Small intestine (tissue), 16 donors: Measurements from ENCODE around the gene TH. TPM values are rescaled to one million over a fixed set of nuclear protein-coding genes. Genes with fewer than 3 reads are reported as not detected.

Experiments used
- DNase-seq, 2 donors: peaks; one replicate each; pipeline versions ENCODE4 v3.0.0 to v3.0.0-alpha.2; 2013
- FAIRE-seq: peaks from 2 replicates; lab custom pipeline; 2012; peaks lifted over from hg19 to GRCh38; lab: Jason Lieb, UNC
- H3K27ac ChIP-seq, 3 donors: one replicate each; pipeline ENCODE4 v1.5.1; 2013; ENCODE audit warnings: low read length in 2 of 3, mild to moderate bottlenecking in 2 of 3, control low read depth in 1 of 3, inconsistent platforms in 1 of 3, low read depth in 1 of 3, moderate library complexity in 1 of 3
- H3K27me3 ChIP-seq, 3 donors: one replicate each; pipeline ENCODE4 v1.6.1; 2013; ENCODE audit warnings: low read length in 3 of 3, inconsistent platforms in 1 of 3; ENCODE audit not compliant: control insufficient read depth in 3 of 3, insufficient read depth in 3 of 3
- H3K36me3 ChIP-seq, 3 donors: one replicate each; pipeline ENCODE4 v1.6.1; 2013; ENCODE audit warnings: low read length in 3 of 3, inconsistent platforms in 1 of 3, low read depth in 1 of 3, mild to moderate bottlenecking in 1 of 3, moderate library complexity in 1 of 3; ENCODE audit not compliant: control insufficient read depth in 3 of 3, insufficient read depth in 2 of 3
- H3K4me1 ChIP-seq, 3 donors: one replicate each; pipeline ENCODE4 v1.6.1; 2013; ENCODE audit warnings: low read length in 2 of 3, inconsistent platforms in 1 of 3, low read depth in 1 of 3, mild to moderate bottlenecking in 1 of 3, moderate library complexity in 1 of 3; ENCODE audit not compliant: control insufficient read depth in 3 of 3, insufficient read depth in 2 of 3
- H3K4me3 ChIP-seq, 3 donors: one replicate each; pipeline ENCODE4 v1.5.1; 2013; ENCODE audit warnings: low read length in 3 of 3, control low read depth in 1 of 3, inconsistent platforms in 1 of 3, low read depth in 1 of 3, mild to moderate bottlenecking in 1 of 3, moderate library complexity in 1 of 3
- H3K9me3 ChIP-seq, 2 donors: one replicate each; pipeline ENCODE4 v1.6.1; 2013; ENCODE audit warnings: low read depth in 1 of 2, low read length in 1 of 2; ENCODE audit not compliant: control insufficient read depth in 2 of 2, insufficient read depth in 1 of 2
- WGBS, 3 donors: extraction: QIAGEN DNeasy Blood & Tissue Kit; methylation state at CpG; one replicate each; pipeline ENCODE4 v1.1.7; 2013; 5-methylcytosine and 5-hydroxymethylcytosine counted together
- long read RNA-seq, 10 donors: transcript quantifications; one replicate each; lab custom pipeline, GENCODE V29; 2026
- polyA plus RNA-seq, 4 donors: library from polyadenylated mRNA; stranded (reverse) in 3 of 4; unstranded in 1 of 4; fragments of 200-250 nt in 3 of 4; fragments of 120-200 nt in 1 of 4; gene quantifications; one replicate each; pipeline versions ENCODE4 v1.2.1 to v1.2.3, GENCODE V29; 2013
- donor health status: healthy with polysubstance abuse.
- donor health status: control.
- donor health status: control.
- donor health status: Bipolar disorder and iron deficiency.
- donor health status: healthy.

TH gene
- 1 to 10 TPM in 1 of 4 donors, under 1 TPM in 1, not detected in 2; 0.10 to 1.7 TPM for polyA plus RNA-seq
- long read RNA-seq, donor 1: 0 reads
- long read RNA-seq, donor 2: 0 reads
- long read RNA-seq, donor 3: 0 reads
- long read RNA-seq, donor 4: 0 reads
- long read RNA-seq, donor 5: 0 reads
- long read RNA-seq, donor 6: 0 reads
- long read RNA-seq, donor 7: 0 reads
- long read RNA-seq, donor 8: 0 reads
- long read RNA-seq, donor 9: 0 reads
- long read RNA-seq, donor 10: 0 reads

DNA sequence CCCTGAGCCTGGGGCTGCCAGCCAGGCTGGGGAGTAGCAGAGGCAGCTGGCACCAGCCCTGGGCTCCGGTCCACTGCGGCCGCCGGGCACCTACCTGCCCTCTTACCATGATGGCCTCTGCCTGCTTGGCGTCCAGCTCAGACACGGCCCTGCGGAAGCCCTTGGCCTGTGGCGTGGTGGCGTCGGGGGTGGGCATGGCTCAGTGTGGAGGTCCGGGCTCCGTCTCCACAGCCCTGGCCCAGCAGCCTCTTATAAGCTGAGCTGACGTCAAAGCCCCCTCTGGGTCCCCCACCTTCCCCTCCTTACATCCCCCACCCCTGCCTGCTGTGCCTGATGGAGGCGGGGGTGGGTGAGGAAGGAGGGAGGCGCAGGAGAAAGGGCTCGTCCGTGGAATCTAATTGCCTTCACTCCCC lies at the start of gene TH:
TH (minus strand) TSS at position 225 of the 413 bp plus-strand sequence; CDS start at position 196, 29 bp downstream.
- FAIRE-seq (no peak), DNase-seq (no peak)
- Histone ChIP-seq H3K9me3 (no peaks in the 10 kb centered on the region), H3K4me1 (no peaks in the 10 kb centered on the region), H3K27me3 (peaks cover 0 to 14% (median 0%) of the 10 kb centered on the region in 3 donors), H3K36me3 (no peaks in the 10 kb centered on the region), H3K4me3 (no peak within 1 kb of the TSS), H3K27ac (no peak within 1 kb of the TSS)
- 67 to 77% (median 72%) methylated on average over 13 to 17 of the region's 17 CpGs for WGBS, 3 donors

DNA sequence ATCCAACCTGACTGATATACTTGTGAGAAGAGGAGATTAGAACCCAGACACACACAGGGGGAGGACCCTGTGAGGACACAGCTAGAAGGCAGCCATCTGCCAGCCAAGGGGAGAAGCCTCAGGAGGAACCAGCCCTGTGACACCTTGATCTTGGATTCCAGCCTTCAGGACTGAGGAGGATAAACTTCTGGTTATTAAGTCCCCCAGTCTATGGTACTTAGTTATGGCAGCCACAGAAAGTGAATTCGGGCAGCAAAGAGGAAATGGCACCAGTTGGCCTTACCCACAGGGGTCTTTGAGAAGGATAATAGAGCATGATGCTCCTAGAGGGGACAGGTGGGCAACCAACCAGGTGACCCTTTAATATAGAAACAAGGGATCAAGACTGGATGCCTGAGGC lies 49.4 kb upstream of the TH start:
- WGBS, 3 donors: 85 to 90% (median 88%) methylated on average over 1 of the region's 1 CpG

DNA sequence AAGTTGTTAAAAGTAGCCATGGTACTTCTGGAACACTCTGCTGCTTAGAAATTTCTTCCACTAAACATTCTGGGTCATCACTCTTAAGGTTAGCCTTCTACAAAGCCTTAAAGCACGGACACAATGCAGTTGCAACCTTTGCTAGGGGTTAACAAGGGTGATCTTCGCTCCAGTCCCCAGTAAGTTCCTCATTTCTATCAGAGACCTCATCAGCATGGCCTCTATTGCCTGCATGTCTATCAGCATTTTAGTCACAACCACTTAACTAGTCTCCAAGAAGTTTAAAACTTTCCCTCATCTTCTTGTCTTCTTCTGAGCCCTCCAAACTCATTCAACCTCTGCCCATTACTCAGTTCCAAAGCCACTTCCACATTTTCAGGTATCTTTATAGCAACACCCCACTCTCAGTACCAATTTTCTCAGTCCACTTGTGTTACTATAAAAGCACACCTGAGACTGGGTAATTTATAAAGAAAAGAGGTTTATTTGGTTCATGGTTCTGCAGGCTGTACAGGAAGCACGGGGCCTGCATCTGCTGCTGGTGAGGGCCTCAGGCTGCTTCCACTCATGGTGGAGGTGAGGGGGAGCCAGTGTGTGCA lies 48.7 kb upstream of the TH start:
- H3K36me3 ChIP-seq: no peaks in the 10 kb centered on the region
- WGBS, 3 donors: 78 to 89% (median 78%) methylated on average over 3 of the region's 3 CpGs
- DNase-seq: no peak
- FAIRE-seq: no peak
- H3K4me1 ChIP-seq: peaks cover 2 to 28% (median 2%) of the 10 kb centered on the region in 3 donors
- H3K27me3 ChIP-seq: no peaks in the 10 kb centered on the region
- no peak overlapping the region for H3K4me3 ChIP-seq
- no peak overlapping the region for H3K27ac ChIP-seq
- peaks cover 0 to 28% of the 10 kb centered on the region in 2 donors for H3K9me3 ChIP-seq

More for the DNA sequence above, 49.4 kb upstream of the TH start:
- DNase-seq (no peak), FAIRE-seq (no peak)
- peaks cover 0 to 30% of the 10 kb centered on the region in 2 donors for H3K9me3 ChIP-seq
- peaks cover 0 to 2% (median 0%) of the 10 kb centered on the region in 3 donors for H3K27me3 ChIP-seq
- peaks cover 2 to 27% (median 2%) of the 10 kb centered on the region in 3 donors for H3K4me1 ChIP-seq
- H3K27ac ChIP-seq: no peak overlapping the region
- no peak overlapping the region for H3K4me3 ChIP-seq
- no peaks in the 10 kb centered on the region for H3K36me3 ChIP-seq

DNA sequence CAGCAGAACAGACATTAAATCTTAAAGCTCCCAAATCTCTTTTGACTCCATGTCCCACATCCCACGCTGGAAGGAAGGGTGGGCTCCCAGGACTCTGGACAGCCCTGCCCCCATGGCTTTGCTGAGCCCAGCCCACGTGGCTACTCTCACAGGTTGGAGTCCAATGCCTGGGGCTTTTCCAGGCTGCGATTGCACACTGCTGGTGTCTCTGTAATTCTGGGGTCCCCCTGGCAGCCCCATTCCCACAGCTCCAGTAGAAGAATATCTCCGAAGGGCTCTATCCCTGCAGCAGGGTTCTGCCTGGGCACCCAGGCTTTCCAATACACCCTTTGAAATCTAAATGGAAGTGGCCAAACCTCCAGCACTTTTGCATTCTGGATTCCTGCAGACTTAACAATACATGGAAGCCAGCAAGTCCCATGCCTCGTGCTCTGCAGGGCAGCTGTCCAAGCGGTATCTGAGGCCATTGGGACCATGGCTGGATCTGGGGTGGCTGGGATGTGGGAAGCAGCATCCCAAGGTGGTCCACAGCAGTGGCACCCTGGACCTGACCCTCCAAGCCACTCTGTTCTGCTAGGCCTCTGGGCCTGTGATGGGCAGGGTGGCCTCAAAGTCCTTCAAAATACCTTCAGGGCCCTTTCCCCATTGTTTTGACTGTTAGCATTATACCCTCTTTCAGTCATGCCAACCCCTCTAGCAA lies 47.9 kb upstream of the TH start:
- FAIRE-seq (no peak), DNase-seq (no peak)
- Histone ChIP-seq H3K9me3 (peaks cover 0 to 23% of the 10 kb centered on the region in 2 donors), H3K27ac (no peak overlapping the region), H3K4me1 (peaks cover 2 to 30% (median 2%) of the 10 kb centered on the region in 3 donors), H3K36me3 (no peaks in the 10 kb centered on the region), H3K4me3 (no peak overlapping the region), H3K27me3 (no peaks in the 10 kb centered on the region)
- 62 to 78% (median 63%) methylated on average over 6 of the region's 6 CpGs for WGBS, 3 donors

DNA sequence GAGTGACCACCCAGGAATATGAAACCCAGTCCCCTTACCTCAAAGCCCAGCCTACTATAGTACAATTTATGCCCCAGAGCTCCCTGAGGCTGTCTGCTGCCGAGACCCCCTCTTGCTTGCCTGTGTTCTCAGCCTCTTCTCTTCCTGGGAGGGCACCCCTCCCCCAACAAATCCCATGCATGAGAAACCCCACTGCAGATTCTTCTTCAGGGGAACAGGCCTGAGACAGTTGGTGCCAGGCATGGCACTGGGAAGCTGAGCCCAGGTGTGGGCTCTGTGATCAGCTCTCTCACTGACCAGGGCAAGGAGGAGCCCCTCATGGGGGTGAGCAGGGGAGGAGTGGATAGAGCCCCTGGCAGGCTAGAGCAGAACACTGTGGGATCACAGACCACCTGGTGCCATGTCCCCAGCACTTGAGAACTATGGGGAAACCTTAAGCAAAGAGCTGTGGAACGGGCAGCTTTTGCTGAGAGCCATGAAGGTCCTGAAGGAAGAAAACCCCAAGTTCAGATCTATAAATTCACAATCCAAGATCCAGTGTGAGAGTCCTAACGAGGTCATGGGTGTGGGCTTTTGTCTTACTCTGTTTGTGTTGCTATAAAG lies 46.5 kb upstream of the TH start:
- H3K9me3 ChIP-seq: peaks cover 0 to 18% of the 10 kb centered on the region in 2 donors
- H3K4me3 ChIP-seq: no peak overlapping the region
- H3K27me3 ChIP-seq: no peaks in the 10 kb centered on the region
- no peak for DNase-seq
- no peak for FAIRE-seq
- 63 to 68% (median 66%) methylated on average over 3 of the region's 3 CpGs for WGBS, 3 donors
- peaks cover 2 to 39% (median 2%) of the 10 kb centered on the region in 3 donors for H3K4me1 ChIP-seq
- H3K36me3 ChIP-seq: no peaks in the 10 kb centered on the region
- no peak overlapping the region for H3K27ac ChIP-seq

DNA sequence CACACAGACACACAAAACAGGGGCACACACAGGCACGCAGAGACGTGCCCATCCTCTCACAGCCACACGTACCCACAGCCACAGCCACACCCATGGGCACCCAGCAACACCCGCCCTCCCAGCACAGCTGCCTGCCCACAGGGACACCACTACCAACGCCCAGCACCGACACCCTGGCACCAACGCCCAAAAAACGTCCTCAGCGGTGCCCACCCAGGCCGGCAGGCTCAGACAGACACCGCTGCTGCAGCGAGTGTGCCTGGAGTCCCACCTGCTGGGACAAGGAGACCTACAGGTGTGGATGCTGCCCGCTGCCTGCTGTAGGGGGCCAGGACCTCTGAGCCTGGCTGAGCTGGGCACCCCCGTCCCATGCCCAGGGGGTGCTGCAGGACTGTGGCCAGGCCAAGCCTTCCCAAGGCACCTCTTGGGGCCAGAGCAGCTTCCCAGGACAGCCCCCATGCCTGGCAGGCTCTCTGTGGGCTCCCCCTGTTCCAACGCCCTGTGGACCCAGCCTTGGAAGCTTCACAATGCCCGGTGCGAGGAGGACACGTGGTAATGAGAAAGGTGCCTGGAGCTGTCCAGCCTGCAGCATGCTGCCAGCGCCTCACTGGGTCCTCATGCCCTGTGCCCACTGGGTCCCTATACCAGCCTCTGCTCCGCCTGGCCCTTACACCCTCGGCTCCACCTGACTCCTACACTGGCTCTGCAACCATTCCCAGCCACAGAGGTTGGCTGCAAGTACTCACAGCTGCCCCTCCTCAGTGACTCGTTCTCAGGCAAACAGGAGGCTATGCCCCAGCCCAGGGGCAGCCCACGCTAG lies 45.8 kb upstream of the TH start:
- DNase-seq: peak in 1 of 2 donors; percentile 49
- Histone ChIP-seq H3K27me3 (no peaks in the 10 kb centered on the region), H3K4me3 (no peak overlapping the region), H3K4me1 (peaks cover 2 to 46% (median 4%) of the 10 kb centered on the region in 3 donors), H3K36me3 (no peaks in the 10 kb centered on the region), H3K9me3 (peaks cover 0 to 17% of the 10 kb centered on the region in 2 donors), H3K27ac (no peak overlapping the region)
- WGBS, 3 donors: 18 to 56% (median 36%) methylated on average over 19 to 23 of the region's 23 CpGs
- no peak for FAIRE-seq

DNA sequence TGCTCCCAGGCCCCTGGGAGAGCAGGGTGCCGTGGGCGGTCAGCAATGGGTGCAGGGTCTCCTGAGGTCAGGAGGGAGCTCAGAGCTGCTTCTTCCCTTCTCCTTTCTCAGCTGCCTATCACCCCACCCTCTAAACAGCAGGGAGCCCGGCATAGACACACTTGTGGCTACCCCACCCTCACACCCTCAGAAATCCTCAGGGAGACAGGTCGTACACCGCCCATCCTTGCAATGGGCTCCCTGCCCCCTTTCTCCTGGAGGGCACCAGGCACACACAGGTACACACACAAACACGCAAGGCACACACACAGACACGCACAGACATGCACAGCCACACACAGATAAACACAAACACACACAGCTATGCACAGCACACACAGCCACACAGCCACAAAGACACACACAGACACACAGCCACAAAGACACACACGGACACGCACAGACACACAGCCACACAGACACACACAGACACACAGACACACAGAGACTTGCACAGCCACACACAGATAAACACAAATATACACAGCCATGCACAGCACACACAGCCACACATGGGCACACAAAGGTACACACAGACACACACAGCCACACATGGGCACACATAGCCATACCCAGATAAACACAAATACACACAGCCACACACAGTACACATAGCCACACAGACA lies 44.9 kb upstream of the TH start:
- Histone ChIP-seq H3K27ac (no peak overlapping the region), H3K27me3 (no peaks in the 10 kb centered on the region), H3K4me3 (no peak overlapping the region), H3K9me3 (peaks cover 0 to 10% of the 10 kb centered on the region in 2 donors), H3K4me1 (peaks cover 2 to 52% (median 4%) of the 10 kb centered on the region in 3 donors), H3K36me3 (no peaks in the 10 kb centered on the region)
- DNase-seq: no peak
- no peak for FAIRE-seq
- 61 to 77% (median 77%) methylated on average over 6 to 9 of the region's 9 CpGs for WGBS, 3 donors
